SK-N-SH (cell line): ENCODE data around the gene RAB40C. TPM values are rescaled to one million over a fixed set of nuclear protein-coding genes. Genes with fewer than 3 reads are reported as not detected.

Experiments used
- CTCF ChIA-PET: fragments of 300-600, 350-600 bp; formaldehyde crosslinking; extraction: SDS; loops from one replicate; lab custom pipeline; 2021; lab: Yijun Ruan, JAX
- POLR2A ChIA-PET: fragments of 350-600 bp; sonication (Branson Sonifier 250); formaldehyde crosslinking; extraction: SDS; loops from one replicate; lab custom pipeline; 2020; ENCODE audit warnings: antibody characterized with exemption, inconsistent platforms; lab: Yijun Ruan, JAX
- DNase-seq: peaks from one replicate; pipeline ENCODE4 v3.0.0; 2012
- H2AFZ ChIP-seq: fragments of 200-600 bp; sonication (generic); 2 replicates; pipeline ENCODE4 v1.8.1; 2016; ENCODE audit warnings: antibody characterized with exemption, mild to moderate bottlenecking, low read depth
- H3F3A ChIP-seq: fragments of 200-600 bp; sonication (generic); replicated peaks from 2 replicates; pipeline ENCODE3; 2016; ENCODE audit warnings: antibody characterized with exemption, mild to moderate bottlenecking; ENCODE audit not compliant: insufficient read depth
- H3K27ac ChIP-seq, 2 experiments: fragments of 200-500 bp in 1 of 2; fragments of 200-600 bp in 1 of 2; sonication (Bioruptor generic) in 1 of 2; sonication (generic), shearing (Covaris generic) in 1 of 2; 2 replicates each; pipeline versions ENCODE4 v1.5.1 to v1.6.1; 2014 to 2016; ENCODE audit warnings: low read depth in 2 of 2, inconsistent platforms in 1 of 2, low read length in 1 of 2, mild to moderate bottlenecking in 1 of 2, mixed read lengths in 1 of 2
- H3K27me3 ChIP-seq: fragments of 200-600 bp; sonication (generic), shearing (Covaris generic); 2 replicates; pipeline ENCODE4 v1.6.1; 2016; ENCODE audit warnings: mixed run types; ENCODE audit not compliant: insufficient read depth
- H3K36me3 ChIP-seq, 2 experiments: fragments of 200-500 bp in 1 of 2; fragments of 200-600 bp in 1 of 2; sonication (Bioruptor generic) in 1 of 2; sonication (generic) in 1 of 2; replicated peaks in 1 of 2; 2 replicates each; pipeline versions ENCODE3 to v1.5.1; 2014 to 2016; ENCODE audit warnings: low read length in 1 of 2, mild to moderate bottlenecking in 1 of 2; ENCODE audit not compliant: insufficient read depth in 2 of 2, control insufficient read depth in 1 of 2
- H3K4me1 ChIP-seq, 2 experiments: fragments of 200-500 bp in 1 of 2; fragments of 200-600 bp in 1 of 2; sonication (Bioruptor generic) in 1 of 2; sonication (generic), shearing (Covaris generic) in 1 of 2; 2 replicates each; pipeline versions ENCODE4 v1.5.1 to v1.6.1; 2014 to 2016; ENCODE audit warnings: low read depth in 1 of 2, low read length in 1 of 2, mixed run types in 1 of 2; ENCODE audit not compliant: insufficient read depth in 2 of 2, control insufficient read depth in 1 of 2
- H3K4me2 ChIP-seq: fragments of 200-600 bp; sonication (generic), shearing (Covaris generic); 2 replicates; pipeline ENCODE4 v1.6.1; 2017; ENCODE audit warnings: mixed run types
- H3K4me3 ChIP-seq, 2 experiments: fragments of 200-500 bp in 1 of 2; fragments of 200-600 bp in 1 of 2; sonication (Bioruptor generic) in 1 of 2; sonication (generic), shearing (Covaris generic) in 1 of 2; 2 replicates each; pipeline versions ENCODE4 v1.5.1 to v1.8.1; 2014 to 2016; ENCODE audit warnings: low read depth in 2 of 2, inconsistent platforms in 1 of 2, low read length in 1 of 2, mild to moderate bottlenecking in 1 of 2, mixed read lengths in 1 of 2, moderate library complexity in 1 of 2
- H3K79me2 ChIP-seq: fragments of 200-600 bp; sonication (generic); 2 replicates; pipeline ENCODE4 v1.8.1; 2017; ENCODE audit warnings: mild to moderate bottlenecking; ENCODE audit not compliant: insufficient read depth
- H3K9ac ChIP-seq: fragments of 200-600 bp; sonication (generic); 2 replicates; pipeline ENCODE4 v1.6.1; 2017; ENCODE audit warnings: mixed run types
- H3K9me2 ChIP-seq: fragments of 200-600 bp; sonication (generic); 2 replicates; pipeline ENCODE4 v1.6.1; 2017; ENCODE audit warnings: mixed run types
- H3K9me3 ChIP-seq: fragments of 200-600 bp; sonication (generic); 2 replicates; pipeline ENCODE4 v1.6.1; 2017; ENCODE audit warnings: mixed run types, mild to moderate bottlenecking, moderate library complexity
- H4K20me1 ChIP-seq: fragments of 200-600 bp; sonication (generic); 2 replicates; pipeline ENCODE4 v1.6.1; 2017; ENCODE audit warnings: mild to moderate bottlenecking, mixed run types; ENCODE audit not compliant: insufficient read depth
- EP300 ChIP-seq, 2 experiments: IDR thresholded peaks; 2 replicates each; pipeline versions ENCODE4 v1.4.0 to v1.6.1; 2012; ENCODE audit warnings: borderline replicate concordance in 1 of 2, low read depth in 1 of 2, low read length in 1 of 2
- FOSL2 ChIP-seq: IDR thresholded peaks from 2 replicates; pipeline ENCODE4 v1.4.0; 2012; ENCODE audit warnings: low read depth, mild to moderate bottlenecking, moderate library complexity, borderline replicate concordance
- FOXJ3 ChIP-seq: sonication (generic); formaldehyde crosslinking; IDR thresholded peaks from 2 replicates; pipeline ENCODE4 v1.5.1; 2020; ENCODE audit warnings: mild to moderate bottlenecking, missing genetic modification reagents
- IRF3 ChIP-seq: fragments of 150-350 bp; IDR thresholded peaks from 2 replicates; pipeline ENCODE4 v1.6.1; 2016; ENCODE audit warnings: mild to moderate bottlenecking, low read depth, low read length
- JUND ChIP-seq: IDR thresholded peaks from 2 replicates; pipeline ENCODE4 v1.4.0; 2012
- NFIC ChIP-seq: IDR thresholded peaks from 2 replicates; pipeline ENCODE4 v1.4.0; 2012; ENCODE audit warnings: borderline replicate concordance
- NRF1 ChIP-seq: IDR thresholded peaks from 2 replicates; pipeline ENCODE4 v1.6.1; 2012; ENCODE audit warnings: low read depth, mild to moderate bottlenecking, low read length
- PBX3 ChIP-seq: IDR thresholded peaks from 2 replicates; pipeline ENCODE4; 2012
- REST ChIP-seq: IDR thresholded peaks from 2 replicates; pipeline ENCODE4 v1.6.1; 2012; ENCODE audit warnings: mild to moderate bottlenecking, low read depth, low read length, moderate library complexity
- RXRA ChIP-seq: IDR thresholded peaks from 2 replicates; pipeline ENCODE4 v1.4.0; 2012; ENCODE audit warnings: low read depth, mild to moderate bottlenecking, borderline replicate concordance
- TEAD4 ChIP-seq: IDR thresholded peaks from 2 replicates; pipeline ENCODE4 v1.4.0; 2012; ENCODE audit warnings: mild to moderate bottlenecking, borderline replicate concordance; ENCODE audit not compliant: insufficient read depth
- USF2 ChIP-seq: fragments of 150-350 bp; IDR thresholded peaks from 2 replicates; pipeline ENCODE4 v1.6.1; 2017; ENCODE audit warnings: antibody characterized with exemption, low read length, low read depth, borderline replicate concordance
- YY1 ChIP-seq: IDR thresholded peaks from 2 replicates; pipeline ENCODE4 v1.4.0; 2012; ENCODE audit warnings: low read depth, mild to moderate bottlenecking
- ZBTB33 ChIP-seq: IDR thresholded peaks from 2 replicates; pipeline ENCODE4 v1.4.0; 2012; ENCODE audit warnings: low read depth, borderline replicate concordance
- WGBS: methylation state at CpG from one replicate; pipeline ENCODE4 v1.1.6; 2017; ENCODE audit warnings: low lambda C conversion rate; 5-methylcytosine and 5-hydroxymethylcytosine counted together
- polyA plus RNA-seq, 3 experiments: library from polyadenylated mRNA; depleted of rRNA; stranded (reverse); fragments of >200 nt; gene quantifications; 2 replicates each; pipeline ENCODE4 v1.2.3, GENCODE V29; 2012

RAB40C gene
- polyA plus RNA-seq, 1 of the 3 experiments (the other 2 are of a cell fraction) = 13.0 TPM

GRCh38 chr16:633336-634050, 43.6 kb downstream of the RAB40C start:
- WGBS = 98% methylated on average over 21 of the region's 74 CpGs
- Histone ChIP-seq H3K9me2 (no peaks in the 10 kb centered on the region), H3K27me3 (no peaks in the 10 kb centered on the region), H3K4me1 (peaks cover 0 to 49% of the 10 kb centered on the region in 2 experiments; a peak in 1 of 4 replicates), H3K4me2 (no peak overlapping the region), H3K4me3 (no peak overlapping the region), H3F3A (no peaks in the 10 kb centered on the region), H4K20me1 (no peaks in the 10 kb centered on the region; the same call in 1 of the 2 replicates), H3K9me3 (no peaks in the 10 kb centered on the region), H2AFZ (no peak overlapping the region), H3K79me2 (peaks cover 12% of the 10 kb centered on the region; the same call in 1 of the 2 replicates), H3K36me3 (peaks cover 0 to 16% of the 10 kb centered on the region in 2 experiments), H3K9ac (no peak overlapping the region), H3K27ac (no peak overlapping the region)
- no peak for TF ChIP-seq NRF1
- TF ChIP-seq ZBTB33 = no peak
- TF ChIP-seq IRF3 = no peak
- no peak for TF ChIP-seq PBX3
- no peak for TF ChIP-seq FOSL2
- no peak for TF ChIP-seq NFIC
- no peak for TF ChIP-seq EP300 (IDR thresholded peaks at IDR 0.05; ENCODE audit: borderline replicate concordance in 1 of 2, low read depth in 1 of 2, low read length in 1 of 2)
- no peak for TF ChIP-seq RXRA
- TF ChIP-seq TEAD4 = no peak
- no peak for TF ChIP-seq JUND
- TF ChIP-seq FOXJ3 (CRISPR knock-in tag) = no peak
- TF ChIP-seq REST = no peak
- no peak for TF ChIP-seq USF2
- no peak for TF ChIP-seq YY1
- ChIA-PET CTCF (interaction anchor here (0.6 kb wide), 1 partner anchor 31 kb away, joined by 3 read pairs; no protein-coding TSS in a partner anchor), POLR2A (no interaction called here)
- DNase-seq = no peak
